Type B pancreatic cell (in vitro differentiated cells): Measurements from ENCODE around the gene IL34. TPM values are rescaled to one million over a fixed set of nuclear protein-coding genes. Genes with fewer than 3 reads are reported as not detected.
A peak's percentile ranks its signal among the peaks of the same experiment; 100 is the strongest.

Source experiments
- DNase-seq: peaks from one replicate; pipeline ENCODE4 v3.0.0; 2021; ENCODE audit warnings: mixed read lengths; ENCODE audit not compliant: unreplicated experiment; ENCODE audit errors: extremely low spot score
- H3K27ac Mint-ChIP-seq: 2 replicates; pipeline ENCODE4 v1.8.0; 2021; ENCODE audit warnings: mild to moderate bottlenecking, mixed read lengths
- H3K27me3 Mint-ChIP-seq: 2 replicates; pipeline ENCODE4 v1.8.0; 2021; ENCODE audit warnings: mixed read lengths
- H3K36me3 Mint-ChIP-seq: 2 replicates; pipeline ENCODE4 v1.8.0; 2021; ENCODE audit warnings: mixed read lengths
- H3K4me1 Mint-ChIP-seq: one replicate; pipeline ENCODE4 v1.8.0; 2021; ENCODE audit warnings: mixed read lengths; ENCODE audit not compliant: unreplicated experiment
- H3K4me3 Mint-ChIP-seq: 2 replicates; pipeline ENCODE4 v1.8.0; 2021; ENCODE audit warnings: mild to moderate bottlenecking, mixed read lengths
- H3K9me3 Mint-ChIP-seq: 2 replicates; pipeline ENCODE4 v1.8.0; 2021; ENCODE audit warnings: mixed read lengths
- CTCF ChIP-seq: fragments of 200-600 bp; sonication (generic); conservative IDR thresholded peaks from 2 replicates; pipeline ENCODE4 v1.5.0; 2021; ENCODE audit warnings: antibody characterized with exemption, mild to moderate bottlenecking
- total RNA-seq: library from RNA; stranded (reverse); gene quantifications from 2 replicates; pipeline ENCODE4 v1.2.1, GENCODE V29; 2021; ENCODE audit warnings: low replicate concordance

The IL34 gene
- total RNA-seq, 1 donor from 2014 or later: not detected

DNA sequence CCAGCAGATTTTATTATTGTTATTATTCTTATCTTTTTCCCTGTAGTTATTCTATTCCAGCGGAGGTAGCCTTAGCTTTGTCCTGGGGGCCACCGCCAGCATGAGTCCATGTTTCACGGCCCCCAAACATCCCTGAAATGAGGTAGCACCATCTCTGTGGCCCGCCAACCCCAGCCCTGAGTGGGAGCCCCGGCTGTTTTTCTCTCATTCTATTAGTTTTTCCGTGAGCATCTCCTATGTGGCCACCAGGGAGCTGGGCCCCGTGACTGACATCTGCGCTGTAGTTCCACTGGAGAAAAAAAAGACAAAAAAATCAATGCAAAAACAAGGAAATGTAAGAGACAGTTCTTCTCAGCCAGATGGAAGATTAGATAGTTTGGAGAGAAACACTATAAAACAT is 43.5 kb upstream of the IL34 start:
- H3K36me3 Mint-ChIP-seq: no peaks in the 10 kb centered on the region
- H3K9me3 Mint-ChIP-seq: no peaks in the 10 kb centered on the region
- H3K4me3 Mint-ChIP-seq: no peak overlapping the region
- H3K4me1 Mint-ChIP-seq: no peaks in the 10 kb centered on the region
- H3K27ac Mint-ChIP-seq: no peak overlapping the region
- DNase-seq: no peak
- peaks cover 8% of the 10 kb centered on the region for H3K27me3 Mint-ChIP-seq
- TF ChIP-seq CTCF: peak; percentile 38

GRCh38 chr16:70604407-70605282 is 41.7 kb upstream of the IL34 start:
- no peak for DNase-seq
- H3K4me1 Mint-ChIP-seq: no peaks in the 10 kb centered on the region
- no peaks in the 10 kb centered on the region for H3K9me3 Mint-ChIP-seq
- no peak overlapping the region for H3K4me3 Mint-ChIP-seq
- H3K36me3 Mint-ChIP-seq: no peaks in the 10 kb centered on the region
- peak; percentile 31 for TF ChIP-seq CTCF
- peaks cover 8% of the 10 kb centered on the region for H3K27me3 Mint-ChIP-seq
- H3K27ac Mint-ChIP-seq: no peak overlapping the region

- Mint-ChIP-seq H3K4me3 (no peak overlapping the region), H3K4me1 (no peaks in the 10 kb centered on the region), H3K27ac (no peak overlapping the region), H3K36me3 (no peaks in the 10 kb centered on the region), H3K27me3 (peaks cover 4% of the 10 kb centered on the region), H3K9me3 (no peaks in the 10 kb centered on the region)
- no peak for DNase-seq
- no peak for TF ChIP-seq CTCF
These were observed 41.1 kb upstream of the IL34 start for GRCh38 chr16:70605283-70605657.

- TF ChIP-seq CTCF: no peak
- H3K27ac Mint-ChIP-seq: no peak overlapping the region
- no peak overlapping the region for H3K4me3 Mint-ChIP-seq
- H3K36me3 Mint-ChIP-seq: no peaks in the 10 kb centered on the region
- DNase-seq: no peak
- H3K27me3 Mint-ChIP-seq: no peaks in the 10 kb centered on the region
- H3K4me1 Mint-ChIP-seq: no peaks in the 10 kb centered on the region
- H3K9me3 Mint-ChIP-seq: no peaks in the 10 kb centered on the region
These were observed 37.8 kb upstream of the IL34 start for GRCh38 chr16:70608521-70608920.

GRCh38 chr16:70610273-70611223 is 35.8 kb upstream of the IL34 start:
- no peaks in the 10 kb centered on the region for H3K4me1 Mint-ChIP-seq
- no peak overlapping the region for H3K27ac Mint-ChIP-seq
- DNase-seq: no peak
- no peak overlapping the region for H3K4me3 Mint-ChIP-seq
- TF ChIP-seq CTCF: no peak
- no peaks in the 10 kb centered on the region for H3K36me3 Mint-ChIP-seq
- no peaks in the 10 kb centered on the region for H3K9me3 Mint-ChIP-seq
- H3K27me3 Mint-ChIP-seq: no peaks in the 10 kb centered on the region
